Activated CD4-positive, CD25-positive, alpha-beta regulatory T cell treated with anti-CD3 and anti-CD28 coated beads, Interleukin-2, amount 50 U/mL, for 72 hours (primary cell): ENCODE results near the gene TBX1.
"Not testable (repeated sequence)": the region's sequence is repeated elsewhere in the genome, so short reads cannot be mapped to it uniquely, and the experiment has no call there.

Experiments
- DNase-seq: peaks from one replicate; pipeline ENCODE4 v3.0.0; 2021

The TBX1 gene

GRCh38 chr22:19723232-19723982 is 37.2 kb upstream of the TBX1 start, which contains the start of gene GP1BB:
Gene GP1BB (plus strand): TSS chr22:19723539. CDS start chr22:19723570, 31 bp downstream.
- peak; percentile 48 for DNase-seq

GRCh38 chr22:19723983-19724827 is 36.4 kb upstream of the TBX1 start:
- DNase-seq: no peak

- no peak for DNase-seq
Observed at GRCh38 chr22:19724927-19725661, 35.5 kb upstream of the TBX1 start.

DNA sequence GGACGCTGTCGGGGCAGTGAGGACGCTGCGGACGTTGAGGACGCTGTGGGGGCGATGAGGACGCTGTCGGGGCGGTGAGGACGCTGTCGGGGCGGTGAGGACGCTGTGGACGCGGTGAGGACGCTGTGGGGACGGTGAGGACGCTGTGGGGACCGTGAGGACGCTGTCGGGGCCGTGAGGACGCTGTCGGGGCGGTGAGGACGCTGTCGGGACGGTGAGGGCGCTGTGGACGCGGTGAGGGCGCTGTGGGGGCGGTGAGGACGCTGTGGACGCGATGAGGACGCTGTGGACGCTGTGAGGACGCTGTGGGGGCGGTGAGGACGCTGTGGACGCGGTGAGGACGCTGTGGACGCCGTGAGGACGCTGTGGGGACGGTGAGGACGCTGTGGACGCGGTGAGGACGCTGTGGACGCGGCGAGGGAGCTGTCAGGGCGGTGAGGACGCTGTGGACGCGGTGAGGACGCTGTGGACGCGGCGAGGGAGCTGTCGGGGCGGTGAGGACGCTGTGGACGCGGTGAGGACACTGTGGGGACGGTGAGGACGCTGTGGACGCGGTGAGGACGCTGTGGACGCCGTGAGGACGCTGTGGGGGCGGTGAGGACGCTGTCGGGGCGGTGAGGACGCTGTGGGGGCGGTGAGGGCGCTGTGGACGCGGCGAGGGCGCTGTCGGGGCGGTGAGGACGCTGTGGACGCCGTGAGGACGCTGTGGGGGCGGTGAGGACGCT is 34.4 kb upstream of the TBX1 start:
- not testable (repeated sequence) for DNase-seq

GRCh38 chr22:19727310-19728150 is 33.0 kb upstream of the TBX1 start:
- DNase-seq: no peak

GRCh38 chr22:19728271-19728670 is 32.3 kb upstream of the TBX1 start:
- no peak for DNase-seq

DNA sequence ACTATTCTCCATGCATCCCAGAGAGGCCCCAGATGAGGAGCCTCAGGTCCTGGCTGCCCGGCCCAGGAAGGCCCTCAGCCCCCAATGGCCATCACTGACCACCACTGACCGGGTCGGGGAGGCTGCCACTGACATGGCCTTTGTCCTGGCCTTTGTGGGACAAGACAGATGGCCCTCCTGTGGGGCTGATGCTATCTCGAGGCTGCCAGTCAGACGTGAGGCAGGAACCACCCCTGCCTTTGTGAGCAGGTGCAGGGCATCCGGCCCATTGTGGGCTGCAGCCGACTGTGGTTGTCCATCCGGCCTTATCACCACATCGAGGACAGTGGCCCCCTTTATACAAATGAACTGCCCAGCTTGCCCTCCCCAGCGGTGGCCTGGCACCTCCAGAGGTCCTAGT is 31.7 kb upstream of the TBX1 start:
- DNase-seq: no peak

DNA sequence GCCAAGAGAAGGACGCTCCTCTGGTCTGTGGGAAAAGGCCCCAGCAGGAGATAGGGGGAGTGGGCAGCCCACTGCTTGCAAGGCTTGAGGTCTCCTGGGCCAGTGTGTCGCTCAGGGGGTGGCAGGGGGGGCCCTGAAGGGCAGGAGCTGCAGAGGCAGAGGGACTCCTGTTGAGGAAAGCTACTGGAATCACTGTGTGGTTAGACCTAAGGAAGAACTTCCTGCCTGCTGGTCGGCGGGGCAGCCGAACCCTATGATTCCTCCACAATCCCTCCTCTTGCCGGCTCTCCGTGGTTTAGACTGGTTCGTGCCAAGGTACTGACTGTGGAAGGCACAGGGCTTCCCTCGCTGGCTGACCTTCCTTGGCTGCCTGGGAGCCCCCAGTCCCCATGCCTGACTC is 31.1 kb upstream of the TBX1 start:
- no peak for DNase-seq

GRCh38 chr22:19730198-19730597 is 30.4 kb upstream of the TBX1 start:
- DNase-seq: no peak

- peak; percentile 87 for DNase-seq
Observed at GRCh38 chr22:19730655-19731360, 29.8 kb upstream of the TBX1 start.

DNA sequence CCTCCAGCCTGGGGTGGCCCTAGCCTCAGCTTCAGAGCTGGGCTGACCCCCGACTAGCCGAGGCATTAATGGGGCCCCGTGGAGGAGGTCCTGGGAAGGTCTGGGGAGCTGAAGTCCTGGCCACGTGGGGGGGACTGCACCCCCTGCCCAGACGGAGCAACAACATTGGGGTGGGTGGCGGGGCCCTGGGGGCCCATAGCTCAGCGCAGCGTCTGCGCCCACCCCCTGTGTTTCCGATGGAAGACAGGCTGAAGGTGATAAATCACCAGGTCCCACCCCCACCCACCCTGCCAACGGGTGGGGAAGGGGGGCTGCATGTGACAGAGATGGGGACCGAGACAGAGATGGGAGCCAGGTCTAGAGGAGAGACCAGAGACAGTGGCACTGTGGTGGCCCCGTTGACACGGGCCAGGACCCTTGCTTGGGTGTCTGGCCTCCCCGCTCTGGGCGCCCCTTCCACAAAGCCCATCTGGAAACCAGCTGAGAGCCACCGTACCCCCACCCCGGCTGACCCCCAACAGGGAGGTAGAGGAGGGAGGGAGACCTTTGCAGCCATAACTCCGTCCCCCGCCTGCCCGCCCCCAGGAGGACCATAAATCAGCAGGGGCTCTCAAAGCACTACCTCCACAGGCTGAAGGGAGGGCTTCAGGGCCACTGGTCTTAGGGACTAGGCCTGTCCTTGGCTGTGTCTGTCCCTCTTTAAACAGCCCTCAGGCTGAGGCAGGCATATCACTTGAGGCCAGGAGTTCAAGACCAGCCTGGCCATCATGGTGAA is 29.0 kb upstream of the TBX1 start:
- DNase-seq: no peak

DNA sequence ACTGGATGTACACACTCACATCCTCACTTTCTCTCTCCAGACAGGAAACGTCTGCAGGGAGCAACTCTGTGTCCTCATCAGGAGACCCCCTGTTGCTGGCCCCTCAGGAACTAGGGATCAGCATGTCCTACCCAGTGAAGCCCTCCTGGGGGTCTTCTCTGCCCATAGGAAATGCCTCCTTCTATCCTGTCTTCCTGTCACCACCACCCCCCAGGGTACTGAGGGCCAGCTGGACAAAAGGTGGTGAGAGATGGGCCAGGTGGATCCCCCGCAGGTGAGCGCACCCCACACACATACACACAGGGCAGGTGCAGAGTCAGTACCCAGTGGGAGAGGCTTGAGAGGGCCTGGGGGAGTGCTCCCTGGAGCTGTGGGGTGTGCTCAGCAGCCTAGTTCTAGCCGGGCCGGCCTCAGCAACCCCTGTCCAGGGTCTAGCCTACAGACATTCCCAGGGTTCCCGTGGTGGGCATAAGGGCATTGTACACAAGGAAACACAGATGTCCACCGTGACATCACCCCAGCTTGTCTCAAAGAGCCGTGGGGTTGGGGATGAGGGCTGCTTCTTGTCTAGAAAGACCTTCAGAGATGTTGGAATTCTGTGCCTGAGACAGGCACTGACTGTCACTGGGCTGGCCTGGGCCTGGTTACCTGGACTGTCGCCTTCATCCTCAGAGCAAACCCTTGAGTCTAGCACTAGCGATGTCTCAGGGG is 28.0 kb upstream of the TBX1 start:
- no peak for DNase-seq

DNA sequence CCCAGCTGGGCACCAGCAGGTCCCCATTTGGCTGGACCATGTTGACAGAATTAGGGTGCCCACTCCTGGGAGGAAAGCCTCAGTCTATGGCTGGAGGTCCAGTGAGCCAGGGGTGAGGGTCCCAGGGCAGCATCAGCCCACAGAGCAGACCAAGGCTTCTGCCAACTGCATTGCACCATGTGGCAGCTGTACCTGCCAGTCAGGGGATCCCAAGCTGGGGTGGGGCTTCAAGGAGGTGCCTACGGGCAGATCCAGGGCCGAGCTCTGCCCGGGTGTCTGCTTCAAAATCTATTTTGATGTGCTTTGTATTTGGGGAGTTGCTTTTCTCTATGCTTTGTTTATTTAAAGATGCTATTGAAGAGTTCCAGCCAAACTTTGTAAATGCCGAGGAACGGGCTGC is 26.8 kb upstream of the TBX1 start:
- no peak for DNase-seq

DNA sequence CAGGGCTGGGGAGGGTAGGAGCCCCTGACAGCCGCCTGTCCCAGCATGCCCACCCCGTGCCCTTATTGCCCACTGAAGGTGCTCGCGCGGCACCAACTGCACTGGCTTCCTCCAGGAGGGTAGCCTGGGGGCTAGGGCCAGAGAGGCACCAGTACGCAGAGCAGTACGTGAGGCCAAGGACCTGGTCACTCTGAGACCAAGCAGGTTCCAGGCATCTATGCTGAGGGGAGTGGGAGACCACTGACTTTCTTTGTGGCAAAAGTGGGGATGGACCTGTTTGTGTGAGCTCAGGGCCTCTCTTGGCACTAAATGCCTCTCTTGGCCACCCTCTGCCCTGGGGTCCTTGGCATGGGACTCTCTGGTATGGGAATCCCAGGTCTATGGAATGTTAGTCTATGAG is 26.4 kb upstream of the TBX1 start:
- no peak for DNase-seq

- DNase-seq: no peak
Observed at GRCh38 chr22:19734837-19735382, 25.7 kb upstream of the TBX1 start.

DNA sequence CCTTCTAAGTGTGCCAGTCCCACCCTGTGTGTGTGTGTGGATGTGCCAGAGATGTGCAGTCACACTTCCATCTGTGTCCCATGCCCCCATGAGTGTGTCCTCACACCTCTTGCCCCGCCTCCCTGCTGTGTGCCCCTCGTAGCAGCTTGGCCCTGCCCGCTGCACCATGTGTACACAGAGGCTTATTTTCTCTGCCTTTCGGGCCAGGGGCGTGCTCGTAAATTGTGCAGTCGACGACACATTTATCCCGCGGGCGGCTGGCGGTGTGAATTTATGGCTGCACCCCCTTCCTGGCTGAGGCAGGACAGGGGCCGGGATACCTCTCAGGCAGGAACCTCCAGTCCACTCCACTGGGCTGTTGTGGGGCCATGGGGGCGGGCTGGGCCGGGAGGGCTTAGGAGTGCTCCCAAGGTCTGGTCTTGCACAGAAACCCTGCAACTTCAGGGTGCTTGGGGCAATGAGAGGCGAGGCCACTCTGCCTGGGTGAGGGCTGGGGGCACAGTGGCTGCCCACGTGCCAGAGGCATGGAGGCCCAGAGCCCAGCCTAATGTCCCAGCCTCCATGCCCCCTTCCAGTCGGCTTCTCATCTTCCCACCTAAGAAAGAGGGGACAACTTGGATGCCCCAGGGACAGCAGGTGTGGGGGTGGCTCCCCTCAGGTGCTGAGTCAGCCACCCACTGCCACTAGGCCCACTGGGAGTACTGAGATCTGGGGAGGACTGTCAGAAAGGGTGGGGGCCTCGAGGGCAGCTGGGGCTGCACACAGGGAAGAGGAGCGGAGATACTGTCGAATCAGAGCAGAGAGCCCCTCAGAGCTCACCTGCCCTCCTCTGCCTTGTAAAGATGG is 24.7 kb upstream of the TBX1 start:
- DNase-seq: no peak

GRCh38 chr22:19737846-19738663 is 22.5 kb upstream of the TBX1 start:
- DNase-seq: no peak
